Measurements from ENCODE around the gene NME3.

The NME3 gene

DNA sequence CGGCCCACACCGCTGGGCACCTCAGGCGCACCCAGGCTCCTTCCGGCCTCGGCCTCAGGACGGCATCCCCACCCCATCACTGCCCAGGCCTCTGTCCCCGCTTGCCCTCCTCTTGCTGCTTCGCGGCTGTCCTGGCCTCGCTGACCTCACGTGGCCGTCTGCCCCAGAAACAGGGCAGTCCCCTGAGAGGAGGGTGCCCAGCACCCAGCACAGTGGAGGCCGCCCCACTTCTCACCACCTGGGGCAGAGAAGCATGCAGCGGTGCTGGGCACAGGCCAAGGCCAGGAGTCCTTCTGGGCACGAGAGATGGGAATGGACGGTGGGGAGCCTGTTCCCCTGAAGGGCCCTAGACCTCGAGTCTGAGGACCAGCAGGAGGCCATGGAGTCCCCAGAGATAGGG is 46.4 kb upstream of the NME3 start:
- no peak overlapping the region for H3K4me3 ChIP-seq (ENCODE audit: low read depth, low read length)
- TF ChIP-seq, protein P1, sequence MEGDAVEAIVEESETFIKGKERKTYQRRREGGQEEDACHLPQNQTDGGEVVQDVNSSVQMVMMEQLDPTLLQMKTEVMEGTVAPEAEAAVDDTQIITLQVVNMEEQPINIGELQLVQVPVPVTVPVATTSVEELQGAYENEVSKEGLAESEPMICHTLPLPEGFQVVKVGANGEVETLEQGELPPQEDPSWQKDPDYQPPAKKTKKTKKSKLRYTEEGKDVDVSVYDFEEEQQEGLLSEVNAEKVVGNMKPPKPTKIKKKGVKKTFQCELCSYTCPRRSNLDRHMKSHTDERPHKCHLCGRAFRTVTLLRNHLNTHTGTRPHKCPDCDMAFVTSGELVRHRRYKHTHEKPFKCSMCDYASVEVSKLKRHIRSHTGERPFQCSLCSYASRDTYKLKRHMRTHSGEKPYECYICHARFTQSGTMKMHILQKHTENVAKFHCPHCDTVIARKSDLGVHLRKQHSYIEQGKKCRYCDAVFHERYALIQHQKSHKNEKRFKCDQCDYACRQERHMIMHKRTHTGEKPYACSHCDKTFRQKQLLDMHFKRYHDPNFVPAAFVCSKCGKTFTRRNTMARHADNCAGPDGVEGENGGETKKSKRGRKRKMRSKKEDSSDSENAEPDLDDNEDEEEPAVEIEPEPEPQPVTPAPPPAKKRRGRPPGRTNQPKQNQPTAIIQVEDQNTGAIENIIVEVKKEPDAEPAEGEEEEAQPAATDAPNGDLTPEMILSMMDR (IDR thresholded peaks at IDR 0.05; ENCODE audit: insufficient read depth, low read depth, low read length, missing control alignments) = no peak
- DNase-seq (ENCODE audit: low read depth) = no peak

DNA sequence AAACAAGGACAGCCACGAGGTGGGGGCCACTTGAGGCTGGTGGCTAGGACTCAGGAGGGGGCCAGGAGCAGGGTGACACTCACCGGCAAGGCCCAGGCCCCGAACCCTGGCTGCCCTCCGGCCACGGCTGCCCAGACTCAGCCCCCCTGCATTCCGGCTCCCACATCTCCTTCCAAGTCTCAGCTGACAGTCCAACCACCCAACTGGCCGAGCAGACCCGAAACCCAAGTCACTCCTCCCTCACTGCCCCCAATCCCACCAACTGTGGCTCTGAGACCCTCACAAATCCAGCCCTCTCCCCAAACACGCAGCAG is 45.9 kb upstream of the NME3 start:
- H3K4me3 ChIP-seq (ENCODE audit: low read depth, low read length) = no peak overlapping the region
- TF ChIP-seq, protein P1 (IDR thresholded peaks at IDR 0.05; ENCODE audit: insufficient read depth, low read depth, low read length, missing control alignments) = no peak
- DNase-seq (ENCODE audit: low read depth) = no peak

DNA sequence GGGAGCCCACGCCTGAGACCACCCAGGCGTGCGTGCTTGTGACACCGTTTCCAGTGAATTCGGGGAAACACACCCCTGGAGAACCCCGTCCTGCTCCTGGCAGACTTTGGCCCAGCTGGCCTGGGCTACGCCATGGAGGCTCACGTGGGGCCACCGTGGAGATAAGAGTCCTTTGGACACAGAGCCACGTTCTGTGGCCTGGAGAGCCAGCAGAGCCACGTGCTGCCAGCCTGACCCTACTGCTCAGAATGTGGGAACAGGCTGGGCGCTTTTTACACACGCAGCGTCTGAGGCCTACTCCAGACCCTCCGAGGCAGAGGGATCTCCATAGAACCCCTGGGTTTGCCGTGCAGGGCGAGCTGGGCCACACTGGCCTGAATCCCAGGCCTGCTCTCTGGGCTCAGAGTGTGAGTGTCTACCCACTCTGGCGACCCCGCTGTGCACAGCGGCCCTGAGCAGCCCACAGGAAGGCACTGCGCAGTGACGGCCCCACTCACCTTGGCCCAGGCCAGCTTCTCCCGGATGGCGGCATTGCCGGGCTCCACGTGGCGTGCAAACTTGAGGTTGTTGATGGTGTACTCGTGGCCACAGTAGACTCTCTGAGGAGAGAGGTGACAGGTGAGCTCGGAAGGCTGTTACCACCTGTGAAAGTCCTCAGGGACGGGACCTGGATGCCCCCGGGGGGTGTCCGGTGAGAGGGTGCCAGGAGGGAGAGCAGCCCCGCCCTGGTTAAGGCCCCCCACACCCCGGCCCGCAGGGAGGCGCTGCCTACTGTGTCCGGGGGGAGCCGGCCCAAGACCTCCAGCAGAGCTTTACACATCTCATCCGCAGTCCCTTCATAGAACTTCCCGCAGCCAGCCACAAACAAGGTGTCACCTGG is 45.3 kb upstream of the NME3 start:
- H3K4me3 ChIP-seq (ENCODE audit: low read depth, low read length) = no peak overlapping the region
- DNase-seq (ENCODE audit: low read depth) = no peak

GRCh38 chr16:1815461-1815860 is 44.1 kb upstream of the NME3 start:
- TF ChIP-seq, protein P1 (IDR thresholded peaks at IDR 0.05; ENCODE audit: insufficient read depth, low read depth, low read length, missing control alignments) = no peak
- H3K4me3 ChIP-seq (ENCODE audit: low read depth, low read length) = no peak overlapping the region
- no peak for DNase-seq (ENCODE audit: low read depth)

More for the DNA sequence above, 45.3 kb upstream of the NME3 start:
- TF ChIP-seq, protein P1 (IDR thresholded peaks at IDR 0.05; ENCODE audit: insufficient read depth, low read depth, low read length, missing control alignments) = no peak

GRCh38 chr16:1812732-1813163 is 41.4 kb upstream of the NME3 start:
- peak; percentile 35 for DNase-seq (ENCODE audit: low read depth)
- H3K4me3 ChIP-seq (ENCODE audit: low read depth, low read length) = no peak overlapping the region
- TF ChIP-seq, protein P1 (IDR thresholded peaks at IDR 0.05; ENCODE audit: insufficient read depth, low read depth, low read length, missing control alignments) = peak; percentile 14

- DNase-seq (ENCODE audit: low read depth) = no peak
- no peak overlapping the region for H3K4me3 ChIP-seq (ENCODE audit: low read depth, low read length)
- TF ChIP-seq, protein P1 (IDR thresholded peaks at IDR 0.05; ENCODE audit: insufficient read depth, low read depth, low read length, missing control alignments) = no peak
These were observed 39.2 kb upstream of the NME3 start for GRCh38 chr16:1810536-1810935.

- no peak for DNase-seq (ENCODE audit: low read depth)
- TF ChIP-seq, protein P1 (IDR thresholded peaks at IDR 0.05; ENCODE audit: insufficient read depth, low read depth, low read length, missing control alignments) = no peak
- no peak overlapping the region for H3K4me3 ChIP-seq (ENCODE audit: low read depth, low read length)
These were observed 38.8 kb upstream of the NME3 start for GRCh38 chr16:1810106-1810505.

Data from GM12865 (cell line).